SKM-1 (cell line): Measurements from ENCODE around the gene EMX1.
"Not testable (repeated sequence)": the region's sequence is repeated elsewhere in the genome, so short reads cannot be mapped to it uniquely, and the experiment has no call there.

Experiments used
- DNase-seq: peaks from one replicate; lab custom pipeline; 2025; ENCODE audit not compliant: unreplicated experiment; lab: John Stamatoyannopoulos, UW

Gene EMX1

GRCh38 chr2:72900191-72900825 is 17.0 kb upstream of the EMX1 start:
- DNase-seq = no peak

DNA sequence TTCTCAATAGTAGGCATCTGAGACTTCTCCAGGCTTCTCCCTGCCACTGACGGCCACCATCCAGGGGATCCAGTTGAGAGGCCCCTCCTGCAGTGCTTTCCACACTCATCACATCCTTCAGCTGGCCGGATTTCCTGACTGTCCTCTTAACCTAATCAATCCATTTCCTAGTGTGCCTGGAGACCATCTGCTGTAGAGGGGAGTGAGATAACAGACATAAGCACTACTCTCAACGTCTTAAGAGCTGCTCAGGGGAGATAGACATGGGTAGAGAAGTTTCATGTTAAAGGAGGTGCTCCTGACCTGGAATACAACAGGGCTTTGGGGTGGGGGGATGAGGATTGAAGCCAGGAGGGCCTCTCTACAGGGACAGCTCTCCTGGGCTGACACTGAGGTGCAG is 15.9 kb upstream of the EMX1 start:
- DNase-seq = no peak

GRCh38 chr2:72907369-72907768 is 9.9 kb upstream of the EMX1 start:
- DNase-seq = not testable (repeated sequence)

DNA sequence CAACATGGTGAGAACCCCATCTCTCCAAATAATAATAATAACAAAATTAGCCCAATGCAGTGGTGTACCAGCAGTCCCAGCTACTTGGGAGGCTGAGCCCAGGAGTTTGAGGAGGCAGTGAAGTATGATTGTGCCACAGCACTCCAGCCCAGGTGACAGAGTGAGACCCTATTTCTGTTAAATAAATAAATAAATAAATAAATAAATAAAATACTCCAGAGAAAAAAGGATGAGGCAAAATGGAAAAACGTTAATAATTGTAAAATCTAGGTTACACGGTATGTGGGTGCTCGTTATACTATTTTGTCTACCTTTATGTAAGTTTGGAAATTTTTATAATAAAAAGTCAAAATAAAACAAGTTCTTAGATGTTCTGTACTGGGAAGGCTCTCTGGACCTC is 8.6 kb upstream of the EMX1 start:
- DNase-seq = no peak

DNA sequence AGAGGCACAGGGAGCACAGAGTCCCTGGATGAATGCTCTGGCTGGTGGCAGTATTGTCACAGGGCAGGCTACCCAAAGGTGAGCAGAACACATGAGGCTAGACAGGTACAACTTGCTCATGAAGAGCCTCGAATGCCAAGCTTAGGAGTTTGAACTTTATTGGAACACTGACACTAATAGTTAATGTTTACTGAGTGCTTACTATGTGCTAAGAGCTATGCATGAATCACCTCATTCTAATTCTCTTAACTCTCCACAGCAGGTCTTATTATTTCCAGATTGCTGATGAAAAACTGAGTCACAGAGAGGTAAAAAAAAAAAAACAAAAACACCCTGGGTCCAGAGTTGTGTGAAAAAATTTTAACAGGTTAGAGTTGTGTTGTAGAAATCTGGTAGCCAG is 6.1 kb upstream of the EMX1 start:
- no peak for DNase-seq

DNA sequence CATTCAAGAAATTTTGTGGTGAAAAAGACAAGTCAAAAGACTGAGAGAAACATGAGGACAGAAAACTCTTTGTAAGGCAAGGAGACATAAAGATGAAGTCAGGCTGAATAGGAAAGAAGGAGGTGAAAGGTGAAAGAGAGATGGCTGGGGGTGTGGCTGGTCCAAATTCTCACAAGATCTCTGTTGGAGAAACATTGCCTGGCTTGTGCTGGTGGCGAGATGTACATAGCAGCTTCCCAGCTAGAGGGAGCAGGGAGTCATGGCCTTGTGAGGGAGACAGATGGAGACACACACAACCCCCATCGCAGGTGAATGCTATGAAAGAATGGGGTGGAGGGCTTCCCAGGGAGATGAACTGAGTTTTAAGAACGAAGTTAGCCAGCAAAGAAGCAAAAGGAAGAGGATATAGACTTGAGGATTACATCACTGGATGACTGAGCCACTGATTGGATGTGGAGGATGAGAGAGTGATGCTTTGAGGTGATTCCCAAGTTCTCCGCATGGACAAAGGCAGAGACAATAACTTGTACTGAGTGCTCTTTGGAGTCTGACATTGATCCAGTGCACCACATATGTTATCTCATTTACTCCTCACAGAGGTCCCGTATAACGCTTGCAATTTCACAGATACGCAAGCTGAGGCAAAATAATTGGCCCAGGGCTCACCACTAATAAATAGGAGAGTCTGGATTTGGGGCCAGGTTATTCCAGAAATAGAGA is 3.7 kb upstream of the EMX1 start:
- no peak for DNase-seq

- no peak for DNase-seq
Observed at GRCh38 chr2:72914206-72914559, 3.1 kb upstream of the EMX1 start.

- DNase-seq = no peak
Observed at GRCh38 chr2:72914589-72915319, 2.6 kb upstream of the EMX1 start.

DNA sequence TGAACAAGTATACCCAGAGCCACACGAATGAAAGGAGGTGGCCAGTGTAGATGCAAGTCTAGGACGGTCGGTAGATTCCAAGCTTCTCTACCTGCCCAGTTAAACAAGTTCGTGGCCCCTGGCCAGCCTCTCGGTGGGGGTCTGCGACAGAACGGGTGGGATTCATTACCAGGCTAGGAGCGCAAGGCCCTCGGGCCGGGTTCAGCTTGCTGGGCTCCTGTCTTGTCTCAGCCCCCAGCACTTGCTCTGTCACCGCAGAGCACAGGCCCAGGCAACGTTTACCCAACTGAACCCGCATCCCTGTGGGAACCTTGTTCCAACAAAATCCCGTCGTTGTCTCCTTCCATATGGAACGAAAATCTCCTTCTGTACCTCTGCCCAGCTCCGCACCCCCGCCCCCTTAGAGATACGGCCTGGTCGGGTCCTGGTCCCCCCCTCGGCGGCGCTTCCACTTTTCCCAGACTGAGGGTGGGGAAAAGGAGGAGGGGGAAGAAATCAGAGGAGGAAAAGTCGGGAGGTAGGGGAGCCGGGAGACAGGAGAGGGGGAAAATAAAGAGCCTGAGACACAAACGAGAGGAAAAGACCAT is 1.9 kb upstream of the EMX1 start:
- DNase-seq = no peak

GRCh38 chr2:72915907-72916742 is 1.2 kb upstream of the EMX1 start:
- no peak for DNase-seq

DNA sequence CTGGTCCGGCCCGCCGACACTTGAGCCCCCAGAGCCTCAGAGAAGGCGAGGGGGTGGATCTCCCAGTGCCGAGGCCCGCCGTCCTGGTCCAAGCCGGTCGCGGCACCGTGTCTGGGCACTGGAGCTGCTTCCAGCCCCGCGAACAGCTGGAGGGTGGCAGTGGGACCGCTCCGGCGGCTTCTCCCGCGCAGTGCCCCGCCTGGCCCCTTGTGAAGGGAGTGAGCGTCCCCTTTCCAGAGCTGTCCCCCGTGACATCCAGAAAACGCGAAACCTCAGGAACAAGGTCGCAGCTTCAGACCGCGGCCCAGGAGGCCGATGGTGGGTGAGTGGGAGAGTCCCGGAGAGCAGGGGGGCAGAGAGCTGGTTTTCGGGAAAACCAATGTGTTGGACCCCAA is 579 bp upstream of the EMX1 start:
- no peak for DNase-seq

GRCh38 chr2:72917877-72918553 is 696 bp downstream of the EMX1 start:
- no peak for DNase-seq

- no peak for DNase-seq
Observed at GRCh38 chr2:72919414-72920317, 2.3 kb downstream of the EMX1 start.

DNA sequence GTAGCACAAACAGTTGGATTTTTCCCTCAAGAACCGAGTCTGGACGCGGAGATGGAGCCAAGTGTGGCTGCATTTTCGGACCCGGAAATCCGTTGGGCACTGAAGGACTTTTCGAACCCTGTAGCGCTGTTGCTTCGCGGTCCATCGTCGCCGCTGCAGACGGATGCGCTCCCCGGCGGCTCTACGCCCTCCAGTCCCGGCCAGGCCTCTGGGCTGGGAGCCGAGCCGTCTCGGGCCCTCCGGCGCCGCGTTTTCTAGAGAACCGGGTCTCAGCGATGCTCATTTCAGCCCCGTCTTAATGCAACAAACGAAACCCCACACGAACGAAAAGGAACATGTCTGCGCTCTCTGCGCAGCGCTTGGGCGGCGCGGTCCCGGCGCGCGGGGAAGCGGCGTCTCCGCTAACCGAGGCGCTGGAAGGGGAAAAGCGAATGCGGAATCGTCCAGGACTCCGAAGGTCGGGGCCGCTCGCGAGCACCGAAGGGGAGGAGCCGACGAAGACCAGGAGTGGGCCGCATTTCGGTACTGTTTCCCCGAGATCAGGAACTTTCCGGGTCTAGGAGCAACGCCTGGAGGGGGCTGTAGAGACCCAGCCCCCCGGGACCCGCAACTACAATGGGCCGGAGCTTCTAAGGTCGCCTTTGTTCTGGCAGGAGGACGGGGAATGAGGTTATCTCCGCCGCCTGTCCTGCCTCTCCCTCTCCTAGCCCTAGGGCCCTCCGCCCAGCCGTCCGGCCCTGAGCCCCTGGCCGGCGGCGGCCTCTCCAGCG is 3.2 kb downstream of the EMX1 start:
- no peak for DNase-seq

DNA sequence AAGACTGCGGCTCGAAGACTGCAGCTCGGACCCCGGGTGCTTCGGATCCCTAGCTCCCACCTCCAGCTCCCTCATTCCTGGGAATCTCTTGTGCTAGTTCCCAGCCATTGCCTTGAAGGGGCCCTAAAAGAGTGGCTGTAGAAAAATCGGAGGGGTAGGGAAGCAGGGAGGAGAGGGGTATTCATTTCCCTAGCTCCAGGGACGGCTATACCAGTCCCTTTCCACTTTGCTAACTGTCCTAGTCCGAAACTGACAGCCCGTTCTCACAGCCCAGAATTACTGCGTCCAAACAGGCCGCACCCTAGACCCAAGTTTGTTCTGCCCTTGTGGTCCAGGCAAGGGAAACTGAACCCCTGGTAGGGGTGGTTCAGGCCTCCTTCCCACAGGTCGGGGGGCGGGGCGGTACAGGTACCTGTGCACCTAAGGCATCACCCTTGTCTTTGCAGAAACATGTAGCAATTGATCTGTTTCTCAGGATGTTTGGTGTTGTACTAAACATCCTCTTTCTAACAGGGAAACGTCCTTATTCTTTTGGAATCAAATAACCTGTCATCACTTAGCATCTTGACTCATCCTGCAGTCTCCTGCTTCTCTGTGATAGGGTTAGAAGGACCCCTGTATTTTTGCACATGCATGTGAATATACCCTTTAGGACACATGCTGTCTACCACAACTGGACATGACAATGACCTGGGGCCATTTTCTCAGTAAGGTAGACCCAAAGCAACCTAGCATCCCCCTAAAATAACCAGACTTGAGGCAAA is 4.0 kb downstream of the EMX1 start:
- no peak for DNase-seq

DNA sequence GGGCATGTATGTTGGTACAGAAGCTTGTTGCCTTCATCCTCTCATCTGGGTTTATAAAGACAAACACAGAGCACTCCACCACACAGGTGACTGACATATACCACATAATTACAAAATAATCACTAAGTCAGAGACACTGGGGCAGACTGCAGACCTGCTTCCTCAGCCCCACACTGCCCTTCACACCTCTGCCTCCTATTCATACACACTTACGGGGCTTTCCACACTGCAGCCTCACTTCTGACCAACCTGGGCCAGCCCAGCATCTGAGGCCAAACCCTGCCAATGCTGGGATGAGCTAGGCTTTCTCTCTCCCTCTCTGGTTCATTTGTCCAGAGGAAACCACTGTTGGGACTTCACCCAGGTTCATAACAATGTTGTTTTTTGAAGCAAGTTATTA is 4.5 kb downstream of the EMX1 start:
- DNase-seq = no peak

DNA sequence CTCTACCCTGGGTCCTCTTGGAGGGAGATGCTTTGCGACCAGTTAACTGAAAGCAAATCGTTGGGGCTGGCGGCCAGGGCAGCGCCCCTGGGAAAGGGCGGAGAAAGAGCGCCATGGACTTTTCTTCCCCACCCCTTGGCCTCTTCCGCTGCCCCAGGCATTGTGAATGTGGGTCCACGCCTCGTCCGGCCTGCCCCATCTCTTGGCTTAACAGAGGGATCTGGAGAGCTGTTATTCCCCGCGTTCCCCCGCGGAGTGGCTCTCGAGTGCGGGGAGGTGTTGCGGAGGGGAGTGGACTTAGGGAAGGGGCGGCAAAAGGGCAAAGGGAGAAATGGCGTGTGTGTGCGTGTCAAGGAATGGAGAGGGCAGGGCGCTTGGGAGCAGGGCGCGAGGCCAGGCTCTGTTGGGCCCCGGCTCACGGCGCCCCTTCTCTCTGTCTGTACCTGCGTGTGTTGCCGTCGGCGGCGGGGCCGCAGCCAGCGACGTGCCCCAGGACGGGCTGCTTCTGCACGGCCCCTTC is 6.6 kb downstream of the EMX1 start:
- no peak for DNase-seq
